OCI-LY1 (cell line): Measurements from ENCODE around the gene PGBD2.

Experiments used
- H2AFZ ChIP-seq: fragments of 200-600 bp; sonication (generic), shearing (Covaris generic); 2 replicates; pipeline ENCODE4 v1.6.0; 2014; ENCODE audit warnings: antibody characterized with exemption, mild to moderate bottlenecking, low read length
- H3F3A ChIP-seq: fragments of 200-600 bp; sonication (generic), shearing (Covaris generic); 2 replicates; pipeline ENCODE4 v1.6.0; 2014; ENCODE audit warnings: mild to moderate bottlenecking, antibody characterized with exemption, low read length, moderate library complexity; ENCODE audit not compliant: insufficient read depth
- H3K27ac ChIP-seq: fragments of 200-600 bp; sonication (generic); 2 replicates; pipeline ENCODE4 v1.5.1; 2014; ENCODE audit warnings: low read length, mixed run types, mild to moderate bottlenecking, low read depth; ENCODE audit not compliant: poor library complexity, severe bottlenecking
- H3K27me3 ChIP-seq: fragments of 200-600 bp; sonication (generic); 2 replicates; pipeline ENCODE4 v1.6.0; 2014; ENCODE audit warnings: antibody characterized with exemption, mild to moderate bottlenecking, low read length, moderate library complexity; ENCODE audit not compliant: insufficient read depth
- H3K36me3 ChIP-seq: fragments of 200-600 bp; sonication (generic); 2 replicates; pipeline ENCODE4 v1.6.1; 2014; ENCODE audit warnings: mild to moderate bottlenecking, antibody characterized with exemption, low read length, moderate library complexity, mixed read lengths; ENCODE audit not compliant: insufficient read depth
- H3K4me1 ChIP-seq: fragments of 200-600 bp; sonication (generic); 2 replicates; pipeline ENCODE4 v1.5.1; 2014; ENCODE audit warnings: mild to moderate bottlenecking, low read length, moderate library complexity; ENCODE audit not compliant: insufficient read depth, severe bottlenecking
- H3K4me2 ChIP-seq: fragments of 200-600 bp; sonication (generic), shearing (Covaris generic); 2 replicates; pipeline ENCODE4 v1.6.1; 2014; ENCODE audit warnings: low read length
- H3K4me3 ChIP-seq: fragments of 200-600 bp; sonication (generic); 2 replicates; pipeline ENCODE4 v1.5.1; 2014; ENCODE audit warnings: low read length, low read depth, mild to moderate bottlenecking, mixed read lengths; ENCODE audit not compliant: poor library complexity, severe bottlenecking
- H3K79me2 ChIP-seq: fragments of 200-600 bp; shearing (Covaris generic); 2 replicates; pipeline ENCODE4 v1.6.1; 2016; ENCODE audit warnings: mixed run types, low read length, mixed read lengths; ENCODE audit not compliant: insufficient read depth
- H3K9ac ChIP-seq: fragments of 200-600 bp; sonication (generic), shearing (Covaris generic); 2 replicates; pipeline ENCODE4 v1.6.1; 2014; ENCODE audit warnings: mild to moderate bottlenecking, low read length, mixed read lengths
- H3K9me2 ChIP-seq: fragments of 200-600 bp; sonication (generic), shearing (Covaris generic); 2 replicates; pipeline ENCODE4 v1.6.1; 2014; ENCODE audit warnings: low read depth, mild to moderate bottlenecking, low read length, mixed read lengths
- H3K9me3 ChIP-seq: fragments of 200-600 bp; shearing (Covaris generic); 2 replicates; pipeline ENCODE4 v1.6.1; 2014; ENCODE audit warnings: low read length, mixed read lengths
- H4K20me1 ChIP-seq: fragments of 200-600 bp; sonication (generic), shearing (Covaris generic); 2 replicates; pipeline ENCODE4 v1.6.0; 2016; ENCODE audit warnings: mild to moderate bottlenecking, low read length; ENCODE audit not compliant: insufficient read depth
- EZH2 ChIP-seq: fragments of 200-600 bp; sonication (generic), shearing (Covaris generic); IDR thresholded peaks from 2 replicates; pipeline ENCODE4 v1.8.0; 2017; ENCODE audit warnings: borderline replicate concordance, mixed run types, mild to moderate bottlenecking, antibody characterized with exemption, low read length, moderate library complexity, mixed read lengths
- TF ChIP-seq, protein P1 (sequence below): fragments of 200-600 bp; sonication (generic), shearing (Covaris generic); IDR thresholded peaks from 2 replicates; pipeline ENCODE4 v1.5.1; 2017; ENCODE audit warnings: mild to moderate bottlenecking, antibody characterized with exemption, low read length, moderate library complexity, mixed read lengths

Gene PGBD2

DNA sequence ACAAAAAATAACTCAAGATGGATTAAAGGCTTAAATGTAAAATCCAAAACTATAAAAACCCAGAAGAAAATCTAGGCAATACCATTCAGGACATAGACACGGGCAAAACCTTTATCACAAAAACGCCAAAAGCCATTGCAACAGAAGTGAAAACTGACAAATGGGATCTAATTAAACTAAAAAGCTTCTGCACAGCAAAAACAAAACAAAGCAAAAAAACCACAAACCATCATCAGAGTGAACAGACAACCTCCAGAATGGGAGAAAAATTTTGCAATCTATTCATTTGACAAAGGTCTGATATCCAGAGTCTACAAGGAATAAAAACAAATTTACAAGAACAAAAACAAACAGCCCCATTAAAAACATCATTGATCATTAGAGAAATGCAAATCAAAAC, 4.5 kb upstream of the PGBD2 start:
- H3K4me2 ChIP-seq = no peak overlapping the region
- peaks cover 8% of the 10 kb centered on the region for H3K4me1 ChIP-seq

DNA sequence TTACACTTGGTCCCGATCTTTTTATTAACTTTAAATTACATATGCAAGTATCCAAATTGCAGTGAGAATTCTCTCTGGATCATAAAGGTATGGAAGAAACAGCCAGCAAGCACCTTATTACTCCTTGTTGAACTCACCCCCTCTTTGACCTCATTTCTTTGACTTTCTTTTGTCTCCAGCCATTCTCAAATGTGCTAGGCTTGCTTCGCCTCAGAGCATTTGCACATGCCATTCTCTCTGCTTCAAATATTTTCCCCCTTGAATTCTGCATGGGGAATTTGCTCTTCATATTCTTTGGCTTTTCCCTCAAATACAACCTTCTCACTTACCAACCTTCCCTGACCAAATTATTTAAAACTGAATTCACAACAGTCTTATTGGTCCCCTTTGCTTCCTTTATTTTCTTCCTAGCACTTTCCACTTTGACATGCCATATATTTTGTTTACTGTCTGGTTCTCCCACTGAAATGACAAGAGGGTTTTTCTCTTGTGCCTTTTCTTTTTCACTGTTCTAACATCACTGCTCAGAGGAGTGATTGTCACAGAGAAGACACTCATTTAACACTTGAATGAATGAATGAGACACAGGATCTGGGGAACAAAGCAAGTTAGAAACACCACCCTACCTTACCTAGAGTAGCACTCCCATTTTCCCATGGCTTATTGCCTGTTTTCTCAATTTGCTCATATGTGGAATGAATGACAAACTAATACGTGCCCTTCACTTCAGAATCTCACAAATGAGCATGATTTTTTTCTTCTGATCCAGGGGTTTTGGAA, 1.4 kb upstream of the PGBD2 start:
- no peaks in the 10 kb centered on the region for H3K9me2 ChIP-seq
- 0 out of 2 replicates have a peak overlapping the region, but pooled peaks have one; percentile 76 for H3K4me2 ChIP-seq
- H3K9ac ChIP-seq = no peak overlapping the region
- no peak overlapping the region for H2AFZ ChIP-seq
- no peak overlapping the region for H3K27ac ChIP-seq
- H3K4me3 ChIP-seq = no peak overlapping the region
- no peak for TF ChIP-seq EZH2
- TF ChIP-seq, protein P1, sequence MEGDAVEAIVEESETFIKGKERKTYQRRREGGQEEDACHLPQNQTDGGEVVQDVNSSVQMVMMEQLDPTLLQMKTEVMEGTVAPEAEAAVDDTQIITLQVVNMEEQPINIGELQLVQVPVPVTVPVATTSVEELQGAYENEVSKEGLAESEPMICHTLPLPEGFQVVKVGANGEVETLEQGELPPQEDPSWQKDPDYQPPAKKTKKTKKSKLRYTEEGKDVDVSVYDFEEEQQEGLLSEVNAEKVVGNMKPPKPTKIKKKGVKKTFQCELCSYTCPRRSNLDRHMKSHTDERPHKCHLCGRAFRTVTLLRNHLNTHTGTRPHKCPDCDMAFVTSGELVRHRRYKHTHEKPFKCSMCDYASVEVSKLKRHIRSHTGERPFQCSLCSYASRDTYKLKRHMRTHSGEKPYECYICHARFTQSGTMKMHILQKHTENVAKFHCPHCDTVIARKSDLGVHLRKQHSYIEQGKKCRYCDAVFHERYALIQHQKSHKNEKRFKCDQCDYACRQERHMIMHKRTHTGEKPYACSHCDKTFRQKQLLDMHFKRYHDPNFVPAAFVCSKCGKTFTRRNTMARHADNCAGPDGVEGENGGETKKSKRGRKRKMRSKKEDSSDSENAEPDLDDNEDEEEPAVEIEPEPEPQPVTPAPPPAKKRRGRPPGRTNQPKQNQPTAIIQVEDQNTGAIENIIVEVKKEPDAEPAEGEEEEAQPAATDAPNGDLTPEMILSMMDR = no peak
- H3K27me3 ChIP-seq = no peaks in the 10 kb centered on the region; the same call in 1 of the 2 replicates
- no peaks in the 10 kb centered on the region for H3K9me3 ChIP-seq
- no peaks in the 10 kb centered on the region for H3F3A ChIP-seq
- H3K79me2 ChIP-seq = no peaks in the 10 kb centered on the region
- H3K4me1 ChIP-seq = peaks cover 18% of the 10 kb centered on the region
- no peaks in the 10 kb centered on the region for H4K20me1 ChIP-seq
- no peaks in the 10 kb centered on the region for H3K36me3 ChIP-seq

More for the DNA sequence above, 4.5 kb upstream of the PGBD2 start:
- Histone ChIP-seq H3K79me2 (no peaks in the 10 kb centered on the region), H3K4me3 (no peak overlapping the region), H3K36me3 (no peaks in the 10 kb centered on the region), H3K9me2 (no peaks in the 10 kb centered on the region), H3K27me3 (peaks cover 5% of the 10 kb centered on the region; the same call in 1 of the 2 replicates), H3K27ac (no peak overlapping the region), H3K9me3 (no peaks in the 10 kb centered on the region), H4K20me1 (no peaks in the 10 kb centered on the region), H3K9ac (no peak overlapping the region), H3F3A (no peaks in the 10 kb centered on the region), H2AFZ (no peak overlapping the region)
- TF ChIP-seq, protein P1 = no peak
- TF ChIP-seq EZH2 = no peak

DNA sequence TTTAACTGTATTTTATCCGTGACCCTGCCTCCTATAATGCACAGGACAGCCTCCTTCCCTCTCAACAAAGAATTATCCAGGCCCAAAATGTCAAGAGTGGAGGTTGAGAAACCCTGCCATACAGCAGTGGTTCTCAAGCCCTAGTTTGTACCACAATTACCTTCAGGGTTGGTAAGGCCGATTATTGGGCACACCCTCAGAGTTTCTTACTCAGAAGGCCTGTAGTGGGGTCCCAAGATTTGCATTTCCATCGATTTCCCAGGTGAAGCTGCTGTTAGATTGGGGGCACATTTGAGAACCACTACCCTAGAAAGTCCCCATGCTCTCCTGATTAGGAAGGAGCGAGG, 400 bp upstream of the PGBD2 start:
- Histone ChIP-seq H4K20me1 (no peaks in the 10 kb centered on the region), H3K36me3 (no peaks in the 10 kb centered on the region), H2AFZ (peak overlapping the region; percentile 21), H3K79me2 (no peaks in the 10 kb centered on the region), H3K4me1 (peaks cover 18% of the 10 kb centered on the region), H3K9ac (peak overlapping the region; percentile 69), H3K27ac (peak overlapping the region; percentile 16), H3K9me3 (no peaks in the 10 kb centered on the region), H3F3A (no peaks in the 10 kb centered on the region), H3K4me2 (peak overlapping the region; percentile 76), H3K4me3 (peak overlapping the region; percentile 70), H3K9me2 (no peaks in the 10 kb centered on the region), H3K27me3 (no peaks in the 10 kb centered on the region)
- TF ChIP-seq, protein P1 = no peak
- no peak for TF ChIP-seq EZH2
